HG03066 (cell line): Measurements from ENCODE around the gene ARRDC3.
A peak's percentile ranks its signal among the peaks of the same experiment; 100 is the strongest.
"Not testable (repeated sequence)": the region's sequence is repeated elsewhere in the genome, so short reads cannot be mapped to it uniquely, and the experiment has no call there.

Experiments used
- ATAC-seq: cut with Tn5 transposase; IDR thresholded peaks from one replicate; pipeline ENCODE4 v1.9.1; 2021; ENCODE audit warnings: low read depth; ENCODE audit not compliant: unreplicated experiment

ARRDC3 gene

GRCh38 chr5:91385596-91385995 is 2.5 kb upstream of the ARRDC3 start:
- not testable (repeated sequence) for ATAC-seq

GRCh38 chr5:91384671-91385430 is 1.7 kb upstream of the ARRDC3 start:
- ATAC-seq = no peak

GRCh38 chr5:91383956-91384300 is 811 bp upstream of the ARRDC3 start:
- ATAC-seq = no peak

- no peak for ATAC-seq
Observed at GRCh38 chr5:91382530-91383026, 539 bp downstream of the ARRDC3 start.

GRCh38 chr5:91381774-91382359 is 1.2 kb downstream of the ARRDC3 start:
- peak; percentile 15 for ATAC-seq

- no peak for ATAC-seq
Observed at GRCh38 chr5:91381239-91381773, 1.8 kb downstream of the ARRDC3 start.

- ATAC-seq = peak; percentile 42
Observed at GRCh38 chr5:91380491-91381238, 2.5 kb downstream of the ARRDC3 start.

- ATAC-seq = peak; percentile 49
Observed at GRCh38 chr5:91379914-91380490, 3.1 kb downstream of the ARRDC3 start.

GRCh38 chr5:91379246-91379913 is 3.7 kb downstream of the ARRDC3 start:
- no peak for ATAC-seq

GRCh38 chr5:91378752-91379211 is 4.3 kb downstream of the ARRDC3 start:
- no peak for ATAC-seq

GRCh38 chr5:91374893-91375520 is 8.1 kb downstream of the ARRDC3 start:
- ATAC-seq = no peak

- ATAC-seq = no peak
Observed at GRCh38 chr5:91373600-91373999, 9.5 kb downstream of the ARRDC3 start.

GRCh38 chr5:91373006-91373405 is 10.1 kb downstream of the ARRDC3 start:
- no peak for ATAC-seq

- ATAC-seq = no peak
Observed at GRCh38 chr5:91369480-91369879, 13.6 kb downstream of the ARRDC3 start.

GRCh38 chr5:91367908-91368648 is 15.0 kb downstream of the ARRDC3 start:
- ATAC-seq = no peak

GRCh38 chr5:91367344-91367743 is 15.8 kb downstream of the ARRDC3 start:
- no peak for ATAC-seq

GRCh38 chr5:91366551-91366950 is 16.6 kb downstream of the ARRDC3 start:
- ATAC-seq = no peak

GRCh38 chr5:91365498-91365897 is 17.6 kb downstream of the ARRDC3 start:
- no peak for ATAC-seq

GRCh38 chr5:91362935-91363334 is 20.2 kb downstream of the ARRDC3 start:
- ATAC-seq = no peak
